H9 (cell line): ENCODE data around the gene FARP1. TPM values are rescaled to one million over a fixed set of nuclear protein-coding genes. Genes with fewer than 3 reads are reported as not detected.

Experiments
- DNase-seq: peaks from one replicate; pipeline ENCODE4 v3.0.0-alpha.2; 2017
- H2AFZ ChIP-seq: one replicate; pipeline ENCODE4 v1.6.1; 2013; ENCODE audit warnings: mild to moderate bottlenecking, low read length, control low read depth, moderate library complexity
- H2AK5ac ChIP-seq: 2 replicates; pipeline ENCODE4 v1.6.1; 2013; ENCODE audit warnings: low read length, control low read depth, mixed read lengths; ENCODE audit not compliant: insufficient read length
- H2BK120ac ChIP-seq: one replicate; pipeline ENCODE4 v1.6.1; 2013; ENCODE audit warnings: low read depth, mild to moderate bottlenecking, low read length, control low read depth, inconsistent platforms; ENCODE audit not compliant: poor library complexity, severe bottlenecking
- H2BK12ac ChIP-seq: 2 replicates; pipeline ENCODE4 v1.6.1; 2013; ENCODE audit warnings: low read length, control low read depth, mixed read lengths, low read depth; ENCODE audit not compliant: insufficient read length
- H2BK15ac ChIP-seq: 2 replicates; pipeline ENCODE4 v1.6.1; 2013; ENCODE audit warnings: low read depth, low read length, control low read depth
- H2BK20ac ChIP-seq: one replicate; pipeline ENCODE4 v1.6.1; 2013; ENCODE audit warnings: low read depth, mild to moderate bottlenecking, low read length, control low read depth, inconsistent platforms; ENCODE audit not compliant: poor library complexity, severe bottlenecking
- H2BK5ac ChIP-seq: 2 replicates; pipeline ENCODE4 v1.6.1; 2013; ENCODE audit warnings: low read length, control low read depth, mixed read lengths; ENCODE audit not compliant: insufficient read length
- H3K14ac ChIP-seq: 2 replicates; pipeline ENCODE4 v1.6.1; 2013; ENCODE audit warnings: low read length, control low read depth; ENCODE audit not compliant: insufficient read depth
- H3K18ac ChIP-seq: 2 replicates; pipeline ENCODE4 v1.6.1; 2013; ENCODE audit warnings: low read depth, mild to moderate bottlenecking, mixed read lengths, low read length, control low read depth; ENCODE audit not compliant: insufficient read length
- H3K23ac ChIP-seq: 2 replicates; pipeline ENCODE4 v1.6.1; 2013; ENCODE audit warnings: low read length, control low read depth, mixed read lengths, low read depth; ENCODE audit not compliant: insufficient read length
- H3K23me2 ChIP-seq: 2 replicates; pipeline ENCODE4 v1.6.1; 2013; ENCODE audit warnings: low read depth, mild to moderate bottlenecking, mixed read lengths, low read length, control low read depth; ENCODE audit not compliant: insufficient read length, poor library complexity, severe bottlenecking
- H3K27ac ChIP-seq: 2 replicates; pipeline ENCODE4 v1.5.1; 2013; ENCODE audit warnings: low read length, control low read depth, mixed read lengths, low read depth; ENCODE audit not compliant: insufficient read length
- H3K27me3 ChIP-seq: 2 replicates; pipeline ENCODE4 v1.6.1; 2013; ENCODE audit warnings: low read length, control low read depth, inconsistent platforms; ENCODE audit not compliant: insufficient read depth
- H3K4ac ChIP-seq: 2 replicates; pipeline ENCODE4 v1.6.1; 2013; ENCODE audit warnings: low read depth, mild to moderate bottlenecking, control low read depth, inconsistent platforms, low read length, moderate library complexity
- H3K4me1 ChIP-seq: 2 replicates; pipeline ENCODE4 v1.6.1; 2013; ENCODE audit warnings: low read length, control low read depth, inconsistent platforms; ENCODE audit not compliant: insufficient read depth
- H3K4me2 ChIP-seq: 2 replicates; pipeline ENCODE4 v1.6.1; 2013; ENCODE audit warnings: low read length, control low read depth, mixed read lengths; ENCODE audit not compliant: insufficient read length, insufficient read depth
- H3K56ac ChIP-seq: 2 replicates; pipeline ENCODE4 v1.6.1; 2013; ENCODE audit warnings: low read depth, mild to moderate bottlenecking, mixed read lengths, low read length, control low read depth; ENCODE audit not compliant: insufficient read length
- H3K79me1 ChIP-seq: 2 replicates; pipeline ENCODE4 v1.6.1; 2013; ENCODE audit warnings: low read depth, mild to moderate bottlenecking, moderate library complexity, low read length, control low read depth, inconsistent platforms; ENCODE audit not compliant: insufficient read depth, poor library complexity, severe bottlenecking
- H3K79me2 ChIP-seq: 2 replicates; pipeline ENCODE4 v1.6.1; 2013; ENCODE audit warnings: low read length, control low read depth, inconsistent platforms; ENCODE audit not compliant: insufficient read depth
- H3K9ac ChIP-seq: 2 replicates; pipeline ENCODE4 v1.6.1; 2013; ENCODE audit warnings: low read length, control low read depth, mixed read lengths; ENCODE audit not compliant: insufficient read length; ENCODE audit errors: extremely low read depth
- H3K9me3 ChIP-seq: one replicate; pipeline ENCODE4 v1.6.1; 2013; ENCODE audit warnings: low read depth, low read length, inconsistent platforms; ENCODE audit not compliant: control insufficient read depth
- H3T11ph ChIP-seq: one replicate; pipeline ENCODE4 v1.6.1; 2013; ENCODE audit warnings: mild to moderate bottlenecking, low read length, control low read depth, inconsistent platforms
- H4K20me1 ChIP-seq: one replicate; pipeline ENCODE4 v1.6.1; 2013; ENCODE audit not compliant: control insufficient read depth, insufficient read length, insufficient read depth
- H4K5ac ChIP-seq: 2 replicates; pipeline ENCODE4 v1.6.1; 2013; ENCODE audit warnings: low read depth, mild to moderate bottlenecking, mixed read lengths, low read length, control low read depth; ENCODE audit not compliant: insufficient read length
- H4K8ac ChIP-seq: replicated peaks from 2 replicates; pipeline ENCODE4 v1.6.1; 2013; ENCODE audit warnings: low read length, control low read depth, mixed read lengths, low read depth; ENCODE audit not compliant: insufficient read length
- H4K91ac ChIP-seq: 2 replicates; pipeline ENCODE4 v1.6.1; 2013; ENCODE audit warnings: low read depth, mild to moderate bottlenecking, moderate library complexity, mixed read lengths, low read length, control low read depth; ENCODE audit not compliant: insufficient read length
- H3K27ac Mint-ChIP-seq, 3 experiments: 2 replicates in 2 of 3; 3 replicates in 1 of 3; pipeline ENCODE4 v1.8.0; 2020 to 2021; ENCODE audit warnings: mixed read lengths in 3 of 3, mild to moderate bottlenecking in 1 of 3, moderate library complexity in 1 of 3
- H3K27me3 Mint-ChIP-seq: 2 replicates; pipeline ENCODE4 v1.8.0; 2021; ENCODE audit warnings: low read depth, mild to moderate bottlenecking, moderate library complexity, mixed read lengths
- H3K36me3 Mint-ChIP-seq, 3 experiments: 2 replicates in 2 of 3; 3 replicates in 1 of 3; pipeline ENCODE4 v1.8.0; 2020 to 2021; ENCODE audit warnings: low read depth in 3 of 3, mixed read lengths in 3 of 3; ENCODE audit not compliant: insufficient read depth in 1 of 3
- H3K4me1 Mint-ChIP-seq, 2 experiments: 2 replicates each; pipeline ENCODE4 v1.8.0; 2020; ENCODE audit warnings: mixed read lengths in 2 of 2
- H3K4me3 Mint-ChIP-seq, 2 experiments: 2 replicates in 1 of 2; 3 replicates in 1 of 2; pipeline ENCODE4 v1.8.0; 2020 to 2021; ENCODE audit warnings: mild to moderate bottlenecking in 2 of 2, mixed read lengths in 2 of 2, moderate library complexity in 1 of 2
- H3K9me3 Mint-ChIP-seq, 2 experiments: 2 replicates in 1 of 2; 3 replicates in 1 of 2; pipeline ENCODE4 v1.8.0; 2020; ENCODE audit warnings: mild to moderate bottlenecking in 2 of 2, mixed read lengths in 2 of 2, moderate library complexity in 1 of 2
- WGBS: extraction: QIAGEN DNeasy Blood & Tissue Kit; methylation state at CpG from one replicate; pipeline ENCODE4 v1.1.7; 2013; ENCODE audit warnings: missing lambda C conversion rate, low lambda C conversion rate, mixed read lengths; ENCODE audit not compliant: insufficient read length; ENCODE audit errors: extremely low coverage; 5-methylcytosine and 5-hydroxymethylcytosine counted together
- total RNA-seq: library from RNA; stranded (reverse); gene quantifications from 2 replicates; pipeline ENCODE4 v1.2.1, GENCODE V29; 2021
- TF ChIP-seq, protein P1 (sequence below): fragments of 200-600 bp; sonication (generic); conservative IDR thresholded peaks from 3 replicates; pipeline ENCODE4 v1.8.0; 2021; ENCODE audit warnings: antibody characterized with exemption, mild to moderate bottlenecking

FARP1 gene
- total RNA-seq, 1 experiment from 2014 or later: 95.9 TPM

DNA sequence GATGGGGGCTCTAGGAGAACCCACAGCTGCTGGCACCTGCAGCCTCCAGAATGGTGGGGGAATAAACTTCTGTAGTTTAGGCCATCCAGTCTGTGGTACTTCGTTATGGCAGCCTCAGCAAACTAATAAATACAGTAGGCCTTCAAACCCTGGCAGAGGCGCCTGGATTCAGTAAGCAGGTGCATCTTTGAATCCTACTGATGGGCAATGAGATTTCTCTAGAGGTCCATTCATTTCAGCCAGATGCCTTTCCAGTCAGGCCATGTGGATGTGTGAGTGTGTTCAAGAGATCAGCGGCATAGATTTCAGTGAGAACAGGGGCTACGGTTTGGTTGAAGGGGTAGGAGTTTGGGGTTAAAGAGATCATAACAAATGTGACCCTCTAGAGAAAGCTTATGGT lies 217.7 kb downstream of the FARP1 start:
- H3K9me3 Mint-ChIP-seq: no peaks in the 10 kb centered on the region
- H3K27me3 Mint-ChIP-seq: no peaks in the 10 kb centered on the region
- no CpG with 5 or more reads among the region's 4 CpGs for WGBS

More for the DNA sequence above, 217.7 kb downstream of the FARP1 start:
- no peaks in the 10 kb centered on the region; a peak in 2 of 7 replicates for H3K36me3 Mint-ChIP-seq
- TF ChIP-seq, protein P1, sequence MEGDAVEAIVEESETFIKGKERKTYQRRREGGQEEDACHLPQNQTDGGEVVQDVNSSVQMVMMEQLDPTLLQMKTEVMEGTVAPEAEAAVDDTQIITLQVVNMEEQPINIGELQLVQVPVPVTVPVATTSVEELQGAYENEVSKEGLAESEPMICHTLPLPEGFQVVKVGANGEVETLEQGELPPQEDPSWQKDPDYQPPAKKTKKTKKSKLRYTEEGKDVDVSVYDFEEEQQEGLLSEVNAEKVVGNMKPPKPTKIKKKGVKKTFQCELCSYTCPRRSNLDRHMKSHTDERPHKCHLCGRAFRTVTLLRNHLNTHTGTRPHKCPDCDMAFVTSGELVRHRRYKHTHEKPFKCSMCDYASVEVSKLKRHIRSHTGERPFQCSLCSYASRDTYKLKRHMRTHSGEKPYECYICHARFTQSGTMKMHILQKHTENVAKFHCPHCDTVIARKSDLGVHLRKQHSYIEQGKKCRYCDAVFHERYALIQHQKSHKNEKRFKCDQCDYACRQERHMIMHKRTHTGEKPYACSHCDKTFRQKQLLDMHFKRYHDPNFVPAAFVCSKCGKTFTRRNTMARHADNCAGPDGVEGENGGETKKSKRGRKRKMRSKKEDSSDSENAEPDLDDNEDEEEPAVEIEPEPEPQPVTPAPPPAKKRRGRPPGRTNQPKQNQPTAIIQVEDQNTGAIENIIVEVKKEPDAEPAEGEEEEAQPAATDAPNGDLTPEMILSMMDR: no peak
- H2BK120ac ChIP-seq: no peak overlapping the region
- no peak for DNase-seq
- no peak overlapping the region for H3K14ac ChIP-seq
- H3K4ac ChIP-seq: no peak overlapping the region
- no peak overlapping the region for H2BK5ac ChIP-seq
- no peaks in the 10 kb centered on the region for H3K27me3 ChIP-seq
- no peak overlapping the region for H4K5ac ChIP-seq
- H3K4me2 ChIP-seq: no peak overlapping the region
- no peak overlapping the region for H3K27ac ChIP-seq
- H3K4me3 Mint-ChIP-seq: no peak overlapping the region
- no peak overlapping the region for H3K9ac ChIP-seq
- no peak overlapping the region for H4K8ac ChIP-seq
- H3K4me1 ChIP-seq: no peaks in the 10 kb centered on the region; the same call in 1 of the 2 replicates
- no peak overlapping the region for H3K56ac ChIP-seq
- H3K4me1 Mint-ChIP-seq: peaks cover 18 to 27% of the 10 kb centered on the region in 2 experiments
- H3K27ac Mint-ChIP-seq: no peak overlapping the region; a peak in 2 of 7 replicates
- no peaks in the 10 kb centered on the region for H3K9me3 ChIP-seq
- no peaks in the 10 kb centered on the region for H3K23me2 ChIP-seq
- no peak overlapping the region for H2BK20ac ChIP-seq
- no peak overlapping the region for H2AK5ac ChIP-seq
- no peaks in the 10 kb centered on the region for H4K20me1 ChIP-seq
- H3K79me2 ChIP-seq: no peaks in the 10 kb centered on the region
- H2BK12ac ChIP-seq: no peak overlapping the region
- H3K23ac ChIP-seq: no peak overlapping the region
- H2BK15ac ChIP-seq: no peak overlapping the region
- no peak overlapping the region for H2AFZ ChIP-seq
- H4K91ac ChIP-seq: no peak overlapping the region
- H3K79me1 ChIP-seq: no peaks in the 10 kb centered on the region
- H3K18ac ChIP-seq: no peak overlapping the region
- no peak overlapping the region for H3T11ph ChIP-seq
